GM18499 (cell line): ENCODE results near the gene EFCAB10.
"Not testable (repeated sequence)": the region's sequence is repeated elsewhere in the genome, so short reads cannot be mapped to it uniquely, and the experiment has no call there.

Experiments used
- ATAC-seq: cut with Tn5 transposase; IDR thresholded peaks from one replicate; pipeline ENCODE4 v1.9.1; 2021; ENCODE audit warnings: moderate number of reproducible peaks; ENCODE audit not compliant: insufficient read depth, unreplicated experiment

The EFCAB10 gene

GRCh38 chr7:105532709-105533460 lies 48.4 kb downstream of the EFCAB10 start:
- no peak for ATAC-seq

GRCh38 chr7:105531792-105532671 lies 49.3 kb downstream of the EFCAB10 start, which contains the start of gene RINT1:
Gene RINT1 (plus strand): TSS chr7:105532201. CDS start chr7:105532316, 115 bp downstream.
- ATAC-seq = peak; percentile 88

- ATAC-seq = no peak
Measured at GRCh38 chr7:105530546-105530945, 50.7 kb downstream of the EFCAB10 start.

- no peak for ATAC-seq
Measured at GRCh38 chr7:105530126-105530525, 51.2 kb downstream of the EFCAB10 start.

- ATAC-seq = not testable (repeated sequence)
Measured at GRCh38 chr7:105527737-105528136, 53.6 kb downstream of the EFCAB10 start.

- no peak for ATAC-seq
Measured at GRCh38 chr7:105524840-105525239, 56.5 kb downstream of the EFCAB10 start.

GRCh38 chr7:105524423-105524822 lies 56.9 kb downstream of the EFCAB10 start:
- ATAC-seq = not testable (repeated sequence)

- peak; percentile 41 for ATAC-seq
Measured at GRCh38 chr7:105521717-105522463, 59.4 kb downstream of the EFCAB10 start, which contains the start of gene PUS7. Gene PUS7 (minus strand): TSS chr7:105522271. CDS start chr7:105508512, 13,759 bp downstream.

- peak; percentile 25 for ATAC-seq
Measured at GRCh38 chr7:105521027-105521716, 60.1 kb downstream of the EFCAB10 start.

- ATAC-seq = not testable (repeated sequence)
Measured at GRCh38 chr7:105520620-105521019, 60.7 kb downstream of the EFCAB10 start.

- no peak for ATAC-seq
Measured at GRCh38 chr7:105519353-105519752, 61.9 kb downstream of the EFCAB10 start.

GRCh38 chr7:105515610-105516009 lies 65.7 kb downstream of the EFCAB10 start:
- ATAC-seq = not testable (repeated sequence)
